Activated effector memory CD4-positive, alpha-beta T cell treated with anti-CD3 and anti-CD28 coated beads, Interleukin-2, amount 50 U/mL, for 16 hours (primary cell): ENCODE results near the gene MYCBP2.

ENCODE experiments used
- DNase-seq: peaks from one replicate; pipeline ENCODE4 v3.0.0-alpha.2; 2020

MYCBP2 gene

GRCh38 chr13:77084755-77085154 is 242.1 kb downstream of the MYCBP2 start:
- DNase-seq, result no peak

GRCh38 chr13:77079902-77080413 is 246.9 kb downstream of the MYCBP2 start:
- no peak for DNase-seq

GRCh38 chr13:77067519-77067918 is 259.4 kb downstream of the MYCBP2 start:
- no peak for DNase-seq

GRCh38 chr13:77065461-77066147 is 261.3 kb downstream of the MYCBP2 start:
- DNase-seq, result no peak

GRCh38 chr13:77062097-77062496 is 264.8 kb downstream of the MYCBP2 start:
- DNase-seq, result no peak

- no peak for DNase-seq
Measured at GRCh38 chr13:77061362-77061761, 265.5 kb downstream of the MYCBP2 start.

- DNase-seq, result no peak
Measured at GRCh38 chr13:77056886-77057285, 270.0 kb downstream of the MYCBP2 start.

GRCh38 chr13:77056382-77056781 is 270.5 kb downstream of the MYCBP2 start:
- no peak for DNase-seq

GRCh38 chr13:77055158-77055557 is 271.7 kb downstream of the MYCBP2 start:
- DNase-seq, result no peak

GRCh38 chr13:77053192-77053591 is 273.7 kb downstream of the MYCBP2 start:
- no peak for DNase-seq

GRCh38 chr13:77048681-77049080 is 278.2 kb downstream of the MYCBP2 start:
- no peak for DNase-seq

- no peak for DNase-seq
Measured at GRCh38 chr13:77047649-77048343, 279.1 kb downstream of the MYCBP2 start.

GRCh38 chr13:77042566-77043177 is 284.2 kb downstream of the MYCBP2 start:
- DNase-seq, result no peak

GRCh38 chr13:77040835-77041234 is 286.1 kb downstream of the MYCBP2 start:
- DNase-seq, result no peak

- DNase-seq, result no peak
Measured at GRCh38 chr13:77040076-77040475, 286.8 kb downstream of the MYCBP2 start.

GRCh38 chr13:77038907-77039480 is 287.9 kb downstream of the MYCBP2 start:
- DNase-seq, result no peak

- DNase-seq, result no peak
Measured at GRCh38 chr13:77036279-77036678, 290.6 kb downstream of the MYCBP2 start.

GRCh38 chr13:77034881-77035280 is 292.0 kb downstream of the MYCBP2 start:
- no peak for DNase-seq

GRCh38 chr13:77033717-77034302 is 293.1 kb downstream of the MYCBP2 start:
- no peak for DNase-seq

GRCh38 chr13:77031656-77032243 is 295.1 kb downstream of the MYCBP2 start:
- no peak for DNase-seq

- DNase-seq, result no peak
Measured at GRCh38 chr13:77029436-77029835, 297.5 kb downstream of the MYCBP2 start.

GRCh38 chr13:77028202-77028601 is 298.7 kb downstream of the MYCBP2 start:
- no peak for DNase-seq
